Upper lobe of right lung (tissue), 1 donor: ENCODE data around the gene MAP3K7CL. TPM values are rescaled to one million over a fixed set of nuclear protein-coding genes. Genes with fewer than 3 reads are reported as not detected.

Experiments used
- ATAC-seq: fragments of 200-7000 bp; cut with Tn5 transposase; one replicate; pipeline ENCODE4 v1.9.1; 2020; ENCODE audit warnings: mild to moderate bottlenecking, moderate library complexity
- DNase-seq: peaks from one replicate; pipeline ENCODE4 v3.0.0-alpha.2; 2020
- H3K27ac ChIP-seq: fragments of 200-600 bp; one replicate; pipeline ENCODE4 v1.8.0; 2022
- H3K27me3 ChIP-seq: fragments of 200-600 bp; one replicate; pipeline ENCODE4 v1.8.0; 2022; ENCODE audit warnings: mild to moderate bottlenecking
- H3K36me3 ChIP-seq: fragments of 200-600 bp; one replicate; pipeline ENCODE4 v1.8.0; 2022
- H3K4me1 ChIP-seq: fragments of 200-600 bp; one replicate; pipeline ENCODE4 v1.8.0; 2022
- H3K4me3 ChIP-seq: fragments of 200-600 bp; one replicate; pipeline ENCODE4 v1.8.0; 2022; ENCODE audit warnings: mild to moderate bottlenecking
- H3K9me3 ChIP-seq: fragments of 200-600 bp; one replicate; pipeline ENCODE4 v1.8.0; 2022
- intact Hi-C: fragments of 100-400 bp; cut with DNase I; formaldehyde crosslinking; loops from one replicate; pipeline ENCODE4 v1.11.0; 2022
- total RNA-seq: library from RNA; stranded (reverse); fragmentation: NEBNext Ultra II Directional; extraction: Animal tissue kit (Norgen Biotek cat#: 25700); gene quantifications from one replicate; pipeline ENCODE4 v1.2.1, GENCODE V29; 2021
- TF ChIP-seq, protein P1 (sequence below): fragments of 200-600 bp; IDR thresholded peaks from one replicate; pipeline ENCODE4 v1.8.0; 2022; ENCODE audit warnings: antibody characterized with exemption
- donor health status: DM: no; HTN: yes; CAD: no; lungs with severe emphysema.

Gene MAP3K7CL
- total RNA-seq, 1 donor from 2014 or later = 7.6 TPM

GRCh38 chr21:29217818-29218291 lies 87.4 kb downstream of the MAP3K7CL start:
- Histone ChIP-seq H3K4me1 (no peaks in the 10 kb centered on the region), H3K27me3 (no peaks in the 10 kb centered on the region), H3K4me3 (no peak overlapping the region), H3K9me3 (no peaks in the 10 kb centered on the region), H3K36me3 (no peaks in the 10 kb centered on the region), H3K27ac (no peak overlapping the region)
- DNase-seq (no peak), ATAC-seq (peak; percentile 78)
- intact Hi-C loops = no loop called here
- TF ChIP-seq, protein P1, sequence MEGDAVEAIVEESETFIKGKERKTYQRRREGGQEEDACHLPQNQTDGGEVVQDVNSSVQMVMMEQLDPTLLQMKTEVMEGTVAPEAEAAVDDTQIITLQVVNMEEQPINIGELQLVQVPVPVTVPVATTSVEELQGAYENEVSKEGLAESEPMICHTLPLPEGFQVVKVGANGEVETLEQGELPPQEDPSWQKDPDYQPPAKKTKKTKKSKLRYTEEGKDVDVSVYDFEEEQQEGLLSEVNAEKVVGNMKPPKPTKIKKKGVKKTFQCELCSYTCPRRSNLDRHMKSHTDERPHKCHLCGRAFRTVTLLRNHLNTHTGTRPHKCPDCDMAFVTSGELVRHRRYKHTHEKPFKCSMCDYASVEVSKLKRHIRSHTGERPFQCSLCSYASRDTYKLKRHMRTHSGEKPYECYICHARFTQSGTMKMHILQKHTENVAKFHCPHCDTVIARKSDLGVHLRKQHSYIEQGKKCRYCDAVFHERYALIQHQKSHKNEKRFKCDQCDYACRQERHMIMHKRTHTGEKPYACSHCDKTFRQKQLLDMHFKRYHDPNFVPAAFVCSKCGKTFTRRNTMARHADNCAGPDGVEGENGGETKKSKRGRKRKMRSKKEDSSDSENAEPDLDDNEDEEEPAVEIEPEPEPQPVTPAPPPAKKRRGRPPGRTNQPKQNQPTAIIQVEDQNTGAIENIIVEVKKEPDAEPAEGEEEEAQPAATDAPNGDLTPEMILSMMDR = no peak

- no peak for ATAC-seq
- Histone ChIP-seq H3K9me3 (no peaks in the 10 kb centered on the region), H3K36me3 (no peaks in the 10 kb centered on the region), H3K27me3 (no peaks in the 10 kb centered on the region), H3K4me3 (no peak overlapping the region), H3K4me1 (no peaks in the 10 kb centered on the region), H3K27ac (no peak overlapping the region)
- TF ChIP-seq, protein P1 = no peak
- DNase-seq = no peak
- intact Hi-C loops = no loop called here
These were observed 88.3 kb downstream of the MAP3K7CL start for GRCh38 chr21:29218749-29219148.

- Histone ChIP-seq H3K4me3 (no peak overlapping the region), H3K4me1 (no peaks in the 10 kb centered on the region), H3K27me3 (no peaks in the 10 kb centered on the region), H3K27ac (no peak overlapping the region), H3K36me3 (no peaks in the 10 kb centered on the region), H3K9me3 (no peaks in the 10 kb centered on the region)
- peak; percentile 88 for ATAC-seq
- DNase-seq = no peak
- TF ChIP-seq, protein P1 = no peak
- intact Hi-C loops = no loop called here
These were observed 88.8 kb downstream of the MAP3K7CL start for GRCh38 chr21:29219165-29219770.

DNA sequence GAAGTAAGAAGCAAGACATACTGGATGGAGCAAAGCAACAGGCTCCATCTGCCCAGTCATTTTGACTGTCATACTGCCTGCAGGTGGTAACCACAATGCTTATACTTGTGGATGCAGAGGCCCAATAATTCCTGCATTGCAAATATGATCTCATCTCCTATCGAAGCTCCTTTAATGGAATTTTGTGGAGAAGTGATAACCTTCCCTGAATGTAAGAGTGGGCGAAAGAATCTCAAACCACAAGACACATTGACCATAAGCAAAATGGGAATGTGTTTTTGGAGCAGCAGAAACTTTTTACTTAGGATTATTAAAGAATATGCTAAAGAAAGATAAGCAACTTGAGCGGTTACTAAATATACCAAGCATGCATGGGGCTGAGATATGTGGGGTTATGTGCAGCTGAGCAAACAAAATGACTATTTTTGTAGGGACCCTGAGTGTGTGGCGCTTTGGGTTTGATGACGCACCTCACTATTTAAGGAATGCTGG lies 90.9 kb downstream of the MAP3K7CL start:
- Histone ChIP-seq H3K27me3 (no peaks in the 10 kb centered on the region), H3K36me3 (no peaks in the 10 kb centered on the region), H3K27ac (no peak overlapping the region), H3K4me1 (no peaks in the 10 kb centered on the region), H3K4me3 (no peak overlapping the region), H3K9me3 (no peaks in the 10 kb centered on the region)
- TF ChIP-seq, protein P1 = no peak
- DNase-seq = no peak
- intact Hi-C loops = no loop called here
- ATAC-seq = no peak

GRCh38 chr21:29224006-29224405 lies 93.6 kb downstream of the MAP3K7CL start:
- Histone ChIP-seq H3K9me3 (no peaks in the 10 kb centered on the region), H3K4me1 (no peaks in the 10 kb centered on the region), H3K4me3 (no peak overlapping the region), H3K27me3 (no peaks in the 10 kb centered on the region), H3K27ac (no peak overlapping the region), H3K36me3 (no peaks in the 10 kb centered on the region)
- TF ChIP-seq, protein P1 = no peak
- DNase-seq (no peak), ATAC-seq (no peak)
- intact Hi-C loops = no loop called here

Other genes with a start within 250 kb of the MAP3K7CL start
- 25.7 TPM for gene LTN1, start 137.8 kb upstream of the MAP3K7CL start, total RNA-seq
- gene RWDD2B, start 111.3 kb upstream of the MAP3K7CL start, total RNA-seq = 14.5 TPM
- gene USP16, start 106.0 kb upstream of the MAP3K7CL start, total RNA-seq = 32.7 TPM
- gene CCT8, start 57.0 kb upstream of the MAP3K7CL start, total RNA-seq = 111 TPM
- 125 TPM for gene BACH1, start 168.3 kb downstream of the MAP3K7CL start, total RNA-seq